MM.1S (cell line): Measurements from ENCODE around the gene SERPINA3.

Experiments used
- DNase-seq: peaks from one replicate; pipeline ENCODE4 v3.0.0-alpha.2; 2015
- H2AFZ ChIP-seq: fragments of 300-600 bp; sonication (generic); 2 replicates; pipeline ENCODE4 v1.6.0; 2016; ENCODE audit warnings: antibody characterized with exemption, low read length
- H3F3A ChIP-seq: fragments of 300-600 bp; sonication (generic); 2 replicates; pipeline ENCODE4 v1.6.1; 2016; ENCODE audit warnings: mild to moderate bottlenecking, antibody characterized with exemption, low read length, moderate library complexity, mixed read lengths; ENCODE audit not compliant: insufficient read depth
- H3K27ac ChIP-seq: fragments of 300-600 bp; sonication (generic); 2 replicates; pipeline ENCODE4 v1.5.1; 2016; ENCODE audit warnings: mild to moderate bottlenecking, low read length
- H3K27me3 ChIP-seq: fragments of 300-600 bp; sonication (generic); replicated peaks from 2 replicates; pipeline ENCODE4 v1.6.0; 2016; ENCODE audit warnings: low read length; ENCODE audit not compliant: insufficient read depth
- H3K36me3 ChIP-seq: fragments of 300-600 bp; sonication (generic); replicated peaks from 2 replicates; pipeline ENCODE4 v1.6.1; 2016; ENCODE audit warnings: mild to moderate bottlenecking, low read length, mixed read lengths; ENCODE audit not compliant: insufficient read depth
- H3K4me1 ChIP-seq: fragments of 300-600 bp; sonication (generic); 2 replicates; pipeline ENCODE4 v1.6.1; 2016; ENCODE audit warnings: low read length, mixed read lengths
- H3K4me2 ChIP-seq: fragments of 300-600 bp; sonication (generic); 2 replicates; pipeline ENCODE4 v1.6.0; 2016; ENCODE audit warnings: low read depth, low read length
- H3K4me3 ChIP-seq: fragments of 300-600 bp; sonication (generic); 2 replicates; pipeline ENCODE4 v1.5.1; 2016; ENCODE audit warnings: low read length, mixed read lengths
- H3K79me2 ChIP-seq: fragments of 300-600 bp; sonication (generic); 2 replicates; pipeline ENCODE4 v1.6.1; 2016; ENCODE audit warnings: mixed run types, low read length, mixed read lengths
- H3K9ac ChIP-seq: fragments of 300-600 bp; sonication (generic); 2 replicates; pipeline ENCODE4 v1.6.1; 2016; ENCODE audit warnings: low read length, mixed read lengths
- H3K9me2 ChIP-seq: fragments of 300-600 bp; sonication (generic); replicated peaks from 2 replicates; pipeline ENCODE4 v1.6.1; 2016; ENCODE audit warnings: mild to moderate bottlenecking, low read length, mixed read lengths; ENCODE audit not compliant: insufficient read depth
- H3K9me3 ChIP-seq: fragments of 300-600 bp; sonication (generic); replicated peaks from 2 replicates; pipeline ENCODE4 v1.6.1; 2016; ENCODE audit warnings: mild to moderate bottlenecking, low read length, mixed read lengths; ENCODE audit not compliant: insufficient read depth
- H4K20me1 ChIP-seq: fragments of 300-600 bp; sonication (generic); 2 replicates; pipeline ENCODE4 v1.6.1; 2016; ENCODE audit warnings: mild to moderate bottlenecking, low read length, moderate library complexity, mixed read lengths; ENCODE audit not compliant: insufficient read depth
- CTCF ChIP-seq: fragments of 300-600 bp; sonication (generic); IDR thresholded peaks from 2 replicates; pipeline ENCODE4 v1.5.1; 2016; ENCODE audit warnings: antibody characterized with exemption, low read length, mixed read lengths
- EZH2 ChIP-seq: fragments of 300-600 bp; sonication (generic); optimal IDR thresholded peaks from 2 replicates; pipeline ENCODE3; 2017; ENCODE audit warnings: low read depth, mild to moderate bottlenecking, antibody characterized with exemption, low read length, mixed read lengths
- EZH2phosphoT487 ChIP-seq: fragments of 300-600 bp; sonication (generic); IDR thresholded peaks from 2 replicates; pipeline ENCODE4 v1.6.1; 2018; ENCODE audit warnings: antibody characterized with exemption, low read length

Gene SERPINA3

GRCh38 chr14:94655169-94655710 is 43.0 kb downstream of the SERPINA3 start:
- Histone ChIP-seq H3K4me3 (no peak overlapping the region), H4K20me1 (no peaks in the 10 kb centered on the region), H3K9me2 (no peaks in the 10 kb centered on the region), H2AFZ (no peak overlapping the region), H3K9ac (no peak overlapping the region), H3K79me2 (no peaks in the 10 kb centered on the region), H3K4me2 (no peak overlapping the region), H3K27ac (no peak overlapping the region), H3F3A (no peaks in the 10 kb centered on the region), H3K27me3 (no peaks in the 10 kb centered on the region), H3K4me1 (no peaks in the 10 kb centered on the region), H3K9me3 (no peaks in the 10 kb centered on the region), H3K36me3 (no peaks in the 10 kb centered on the region)
- no peak for DNase-seq
- TF ChIP-seq CTCF (no peak), EZH2 (no peak), EZH2phosphoT487 (no peak)

DNA sequence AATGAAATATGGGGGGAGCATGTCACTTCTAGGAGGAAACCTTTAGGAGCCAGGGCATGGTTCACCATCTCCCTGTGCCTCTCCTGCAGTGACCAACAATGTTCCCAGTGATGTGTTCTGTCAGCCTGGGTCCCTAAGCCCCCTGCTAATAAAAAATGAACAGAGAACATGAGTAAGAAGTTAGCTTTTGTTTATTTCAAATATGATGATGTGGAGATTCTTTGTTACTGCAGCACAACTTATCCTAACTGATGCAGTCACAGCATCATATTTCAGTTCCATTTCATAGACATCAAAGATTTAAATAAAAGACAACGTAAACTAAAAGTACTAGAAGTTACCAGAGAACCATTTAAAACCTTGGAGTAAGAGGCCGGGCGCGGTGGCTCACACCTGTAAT is 43.9 kb downstream of the SERPINA3 start:
- Histone ChIP-seq H3K4me3 (no peak overlapping the region), H3K9me2 (no peaks in the 10 kb centered on the region), H3F3A (no peaks in the 10 kb centered on the region), H3K4me2 (no peak overlapping the region), H3K9me3 (no peaks in the 10 kb centered on the region), H4K20me1 (no peaks in the 10 kb centered on the region), H3K27ac (no peak overlapping the region), H2AFZ (no peak overlapping the region), H3K9ac (no peak overlapping the region), H3K36me3 (no peaks in the 10 kb centered on the region), H3K27me3 (no peaks in the 10 kb centered on the region), H3K79me2 (no peaks in the 10 kb centered on the region), H3K4me1 (no peaks in the 10 kb centered on the region)
- TF ChIP-seq CTCF: no peak
- TF ChIP-seq EZH2: no peak
- TF ChIP-seq EZH2phosphoT487: no peak
- DNase-seq: no peak

DNA sequence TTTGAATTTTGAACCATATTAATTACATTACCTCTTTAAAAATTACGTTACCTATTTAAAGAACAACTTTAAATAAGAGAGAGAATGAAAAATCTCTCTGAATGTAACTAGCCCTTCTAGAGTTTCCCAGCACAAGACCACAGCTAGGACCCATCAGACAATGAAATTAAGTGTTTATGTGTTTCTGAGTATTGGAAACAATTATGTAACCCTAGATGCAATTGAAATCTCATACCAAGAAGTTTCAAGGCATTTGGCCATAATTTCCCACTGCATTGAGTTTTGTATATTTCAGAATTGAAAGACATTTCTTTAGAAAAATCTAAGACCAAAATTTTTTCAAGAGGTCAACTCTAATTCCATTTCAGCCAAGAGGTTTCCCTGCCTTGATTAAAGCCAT is 47.1 kb downstream of the SERPINA3 start:
- no peak overlapping the region for H3K9ac ChIP-seq
- no peak for TF ChIP-seq EZH2
- no peak for TF ChIP-seq EZH2phosphoT487
- TF ChIP-seq CTCF: no peak
- no peaks in the 10 kb centered on the region for H3K79me2 ChIP-seq
- no peaks in the 10 kb centered on the region for H3K27me3 ChIP-seq
- H3K4me2 ChIP-seq: no peak overlapping the region
- H3K9me3 ChIP-seq: no peaks in the 10 kb centered on the region
- no peaks in the 10 kb centered on the region for H3K9me2 ChIP-seq
- H3K4me1 ChIP-seq: no peaks in the 10 kb centered on the region
- no peak overlapping the region for H3K4me3 ChIP-seq
- DNase-seq: no peak
- H2AFZ ChIP-seq: no peak overlapping the region
- H3K27ac ChIP-seq: no peak overlapping the region
- no peaks in the 10 kb centered on the region for H3K36me3 ChIP-seq
- H3F3A ChIP-seq: no peaks in the 10 kb centered on the region
- H4K20me1 ChIP-seq: no peaks in the 10 kb centered on the region
